ENCODE results near the gene TBC1D4. TPM values are rescaled to one million over a fixed set of nuclear protein-coding genes. Genes with fewer than 3 reads are reported as not detected.

TBC1D4 gene
- polyA plus RNA-seq, 1 of the 3 experiments (the other 2 are of a cell fraction): 8.8 TPM

GRCh38 chr13:75309981-75310580, 171.9 kb downstream of the TBC1D4 start:
- Histone ChIP-seq H3K27me3 (ENCODE audit: insufficient read depth) (no peaks in the 10 kb centered on the region), H3F3A (replicated peaks; ENCODE audit: insufficient read depth) (peaks cover 4% of the 10 kb centered on the region), H3K9me3 (no peaks in the 10 kb centered on the region), H3K4me2 (no peak overlapping the region), H3K9ac (no peak overlapping the region), H3K27ac (ENCODE audit: low read depth in 2 of 2, low read length in 1 of 2) (no peak overlapping the region), H4K20me1 (ENCODE audit: insufficient read depth) (no peaks in the 10 kb centered on the region), H2AFZ (ENCODE audit: low read depth) (no peak overlapping the region), H3K4me1 (ENCODE audit: control insufficient read depth in 1 of 2, insufficient read depth in 2 of 2, low read depth in 1 of 2, low read length in 1 of 2) (no peaks in the 10 kb centered on the region; a peak in 1 of 4 replicates), H3K4me3 (ENCODE audit: low read depth in 2 of 2, low read length in 1 of 2) (no peak overlapping the region), H3K36me3 (replicated peaks in 1 of 2; ENCODE audit: control insufficient read depth in 1 of 2, insufficient read depth in 2 of 2, low read length in 1 of 2) (peaks cover 3 to 18% of the 10 kb centered on the region in 2 experiments), H3K79me2 (ENCODE audit: insufficient read depth) (no peaks in the 10 kb centered on the region), H3K9me2 (no peaks in the 10 kb centered on the region)
- WGBS (ENCODE audit: low lambda C conversion rate): 97% methylated on average over 8 of the region's 8 CpGs
- DNase-seq: no peak
- ChIA-PET POLR2A (no interaction called here), CTCF (interaction anchor here (0.9 kb wide), 1 partner anchor 29 kb away, joined by 3 read pairs; no protein-coding TSS in a partner anchor)
- no peak for TF ChIP-seq GATA2 (CRISPR knock-in tag; IDR thresholded peaks at IDR 0.05)
- no peak for TF ChIP-seq MEF2A (IDR thresholded peaks at IDR 0.05; ENCODE audit: borderline replicate concordance, low read depth)
- TF ChIP-seq NRF1 (IDR thresholded peaks at IDR 0.05; ENCODE audit: low read depth, low read length): no peak
- TF ChIP-seq RFX5 (IDR thresholded peaks at IDR 0.05; ENCODE audit: low read length): no peak
- TF ChIP-seq RCOR1 (IDR thresholded peaks at IDR 0.05; ENCODE audit: low read length): no peak
- TF ChIP-seq NFIC (IDR thresholded peaks at IDR 0.05; ENCODE audit: borderline replicate concordance): no peak
- TF ChIP-seq FOXJ3 (CRISPR knock-in tag; IDR thresholded peaks at IDR 0.05): no peak
- no peak for TF ChIP-seq PBX3 (IDR thresholded peaks at IDR 0.05)
- TF ChIP-seq ELF1 (IDR thresholded peaks at IDR 0.05): no peak
- TF ChIP-seq, protein P1, sequence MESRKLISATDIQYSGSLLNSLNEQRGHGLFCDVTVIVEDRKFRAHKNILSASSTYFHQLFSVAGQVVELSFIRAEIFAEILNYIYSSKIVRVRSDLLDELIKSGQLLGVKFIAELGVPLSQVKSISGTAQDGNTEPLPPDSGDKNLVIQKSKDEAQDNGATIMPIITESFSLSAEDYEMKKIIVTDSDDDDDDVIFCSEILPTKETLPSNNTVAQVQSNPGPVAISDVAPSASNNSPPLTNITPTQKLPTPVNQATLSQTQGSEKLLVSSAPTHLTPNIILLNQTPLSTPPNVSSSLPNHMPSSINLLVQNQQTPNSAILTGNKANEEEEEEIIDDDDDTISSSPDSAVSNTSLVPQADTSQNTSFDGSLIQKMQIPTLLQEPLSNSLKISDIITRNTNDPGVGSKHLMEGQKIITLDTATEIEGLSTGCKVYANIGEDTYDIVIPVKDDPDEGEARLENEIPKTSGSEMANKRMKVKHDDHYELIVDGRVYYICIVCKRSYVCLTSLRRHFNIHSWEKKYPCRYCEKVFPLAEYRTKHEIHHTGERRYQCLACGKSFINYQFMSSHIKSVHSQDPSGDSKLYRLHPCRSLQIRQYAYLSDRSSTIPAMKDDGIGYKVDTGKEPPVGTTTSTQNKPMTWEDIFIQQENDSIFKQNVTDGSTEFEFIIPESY (IDR thresholded peaks at IDR 0.05; ENCODE audit: borderline replicate concordance, low read depth): no peak
- TF ChIP-seq TEAD4 (IDR thresholded peaks at IDR 0.05; ENCODE audit: borderline replicate concordance, insufficient read depth): no peak
- TF ChIP-seq USF1 (IDR thresholded peaks at IDR 0.05; ENCODE audit: borderline replicate concordance, low read depth): no peak
- TF ChIP-seq SMC3 (IDR thresholded peaks at IDR 0.05; ENCODE audit: low read depth, low read length): no peak
- TF ChIP-seq YY1 (IDR thresholded peaks at IDR 0.05; ENCODE audit: low read depth): no peak
- no peak for TF ChIP-seq MXI1 (IDR thresholded peaks at IDR 0.05; ENCODE audit: low read depth, low read length)
- no peak for TF ChIP-seq REST (IDR thresholded peaks at IDR 0.05; ENCODE audit: low read depth, low read length)
- no peak for TF ChIP-seq CHD2 (IDR thresholded peaks at IDR 0.05; ENCODE audit: low read length, partially characterized antibody)
- TF ChIP-seq IRF3 (IDR thresholded peaks at IDR 0.05; ENCODE audit: low read depth, low read length): no peak
- TF ChIP-seq, protein P2, sequence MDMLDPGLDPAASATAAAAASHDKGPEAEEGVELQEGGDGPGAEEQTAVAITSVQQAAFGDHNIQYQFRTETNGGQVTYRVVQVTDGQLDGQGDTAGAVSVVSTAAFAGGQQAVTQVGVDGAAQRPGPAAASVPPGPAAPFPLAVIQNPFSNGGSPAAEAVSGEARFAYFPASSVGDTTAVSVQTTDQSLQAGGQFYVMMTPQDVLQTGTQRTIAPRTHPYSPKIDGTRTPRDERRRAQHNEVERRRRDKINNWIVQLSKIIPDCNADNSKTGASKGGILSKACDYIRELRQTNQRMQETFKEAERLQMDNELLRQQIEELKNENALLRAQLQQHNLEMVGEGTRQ (IDR thresholded peaks at IDR 0.05; ENCODE audit: borderline replicate concordance, low read depth, low read length): no peak

Data from SK-N-SH (cell line).